ENCODE measurements around the gene SPINK7. TPM values are rescaled to one million over a fixed set of nuclear protein-coding genes. Genes with fewer than 3 reads are reported as not detected.

Gene SPINK7
- total RNA-seq, 1 donor from 2014 or later = not detected

DNA sequence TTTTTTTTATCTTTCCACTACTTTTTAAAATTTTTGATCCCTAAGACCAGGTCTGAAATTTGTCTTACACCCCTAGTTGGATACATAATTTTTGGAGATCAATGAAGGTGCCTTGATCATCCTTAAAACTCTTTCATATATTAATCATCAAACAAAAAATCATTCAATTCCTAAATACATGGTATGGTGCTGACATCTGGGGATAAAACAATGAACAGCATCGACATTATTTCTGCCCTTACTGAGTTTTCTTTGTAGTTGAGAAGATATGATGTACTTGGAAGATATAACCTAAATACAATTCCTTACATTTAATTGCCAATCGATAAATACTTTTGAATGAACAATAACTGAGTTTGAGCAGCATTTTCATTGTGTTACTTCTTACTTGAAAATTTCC lies 41.4 kb downstream of the SPINK7 start:
- Histone ChIP-seq H3K4me1 (no peaks in the 10 kb centered on the region), H3K4me3 (no peak overlapping the region), H3K27ac (no peak overlapping the region), H3K9me3 (no peaks in the 10 kb centered on the region), H3K36me3 (no peaks in the 10 kb centered on the region), H3K27me3 (ENCODE audit: low read depth) (no peaks in the 10 kb centered on the region)
- intact Hi-C loops (cut with DNase I) = no loop called here
- ATAC-seq (no peak), DNase-seq (no peak)
- TF ChIP-seq, protein P1, sequence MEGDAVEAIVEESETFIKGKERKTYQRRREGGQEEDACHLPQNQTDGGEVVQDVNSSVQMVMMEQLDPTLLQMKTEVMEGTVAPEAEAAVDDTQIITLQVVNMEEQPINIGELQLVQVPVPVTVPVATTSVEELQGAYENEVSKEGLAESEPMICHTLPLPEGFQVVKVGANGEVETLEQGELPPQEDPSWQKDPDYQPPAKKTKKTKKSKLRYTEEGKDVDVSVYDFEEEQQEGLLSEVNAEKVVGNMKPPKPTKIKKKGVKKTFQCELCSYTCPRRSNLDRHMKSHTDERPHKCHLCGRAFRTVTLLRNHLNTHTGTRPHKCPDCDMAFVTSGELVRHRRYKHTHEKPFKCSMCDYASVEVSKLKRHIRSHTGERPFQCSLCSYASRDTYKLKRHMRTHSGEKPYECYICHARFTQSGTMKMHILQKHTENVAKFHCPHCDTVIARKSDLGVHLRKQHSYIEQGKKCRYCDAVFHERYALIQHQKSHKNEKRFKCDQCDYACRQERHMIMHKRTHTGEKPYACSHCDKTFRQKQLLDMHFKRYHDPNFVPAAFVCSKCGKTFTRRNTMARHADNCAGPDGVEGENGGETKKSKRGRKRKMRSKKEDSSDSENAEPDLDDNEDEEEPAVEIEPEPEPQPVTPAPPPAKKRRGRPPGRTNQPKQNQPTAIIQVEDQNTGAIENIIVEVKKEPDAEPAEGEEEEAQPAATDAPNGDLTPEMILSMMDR (IDR thresholded peaks at IDR 0.05) = no peak

DNA sequence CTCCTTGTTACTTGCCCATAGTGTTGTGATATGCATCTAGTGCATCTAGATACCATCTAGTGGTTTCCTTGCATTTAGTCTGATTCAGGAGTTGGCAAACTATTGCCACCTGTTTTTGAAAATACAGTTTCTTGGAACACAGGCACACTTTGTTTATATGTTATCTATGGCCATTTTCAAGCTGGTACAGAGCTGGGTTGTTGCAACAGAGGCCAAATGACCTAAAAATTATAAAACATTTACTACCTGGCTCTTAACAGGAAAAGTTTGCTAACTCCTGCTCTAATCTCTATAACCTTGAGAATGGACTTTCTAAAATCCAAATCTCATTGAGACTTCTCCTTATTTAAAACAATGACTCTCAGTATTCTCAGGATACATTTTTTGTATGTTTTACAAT lies 52.1 kb downstream of the SPINK7 start:
- TF ChIP-seq, protein P1 (IDR thresholded peaks at IDR 0.05) = no peak
- DNase-seq = no peak
- H3K27me3 ChIP-seq (ENCODE audit: low read depth) = no peaks in the 10 kb centered on the region
- no peak overlapping the region for H3K27ac ChIP-seq
- H3K4me3 ChIP-seq = no peak overlapping the region
- intact Hi-C loops (cut with DNase I) = no loop called here
- ATAC-seq = no peak
- no peaks in the 10 kb centered on the region for H3K4me1 ChIP-seq
- no peaks in the 10 kb centered on the region for H3K36me3 ChIP-seq
- no peaks in the 10 kb centered on the region for H3K9me3 ChIP-seq

Other genes with a start within 250 kb of the SPINK7 start
- 2.1 TPM for gene SPINK5, start 248.4 kb upstream of the SPINK7 start, total RNA-seq
- gene SPINK14, start 143.9 kb upstream of the SPINK7 start, total RNA-seq = not detected
- not detected for gene SPINK6, start 109.4 kb upstream of the SPINK7 start, total RNA-seq
- gene MARCOL, start 73.9 kb upstream of the SPINK7 start, total RNA-seq = not detected
- gene SPINK13, start 43.6 kb upstream of the SPINK7 start, total RNA-seq = not detected
- gene SPINK9, start 23.1 kb downstream of the SPINK7 start, total RNA-seq = not detected
- gene FBXO38, start 71.5 kb downstream of the SPINK7 start, total RNA-seq = 72.9 TPM

Data from lower lobe of right lung (tissue), 2 donors.